HepG2 (cell line): ENCODE measurements around the gene SEMA3B. TPM values are rescaled to one million over a fixed set of nuclear protein-coding genes. Genes with fewer than 3 reads are reported as not detected.
A peak's percentile ranks its signal among the peaks of the same experiment; 100 is the strongest.

Source experiments
- ATF7 ChIP-seq, 2 experiments: fragments of 450-650 bp in 1 of 2; sonication (generic) in 1 of 2; formaldehyde crosslinking in 1 of 2; IDR thresholded peaks; 2 replicates each; pipeline versions ENCODE4 v1.4.0 to v1.6.1; 2016 to 2020; ENCODE audit warnings: antibody characterized with exemption in 1 of 2, mild to moderate bottlenecking in 1 of 2, missing genetic modification reagents in 1 of 2
- CHD2 ChIP-seq: IDR thresholded peaks from 2 replicates; pipeline ENCODE4 v1.6.1; 2011; ENCODE audit warnings: low read depth, low read length, improper control_type of control experiment
- EP300 ChIP-seq, 3 experiments: sonication (generic) in 1 of 3; formaldehyde crosslinking in 1 of 3; IDR thresholded peaks; 2 replicates each; pipeline versions ENCODE4 v1.5.1 to v1.6.1; 2011 to 2020; ENCODE audit warnings: low read depth in 2 of 3, low read length in 2 of 3, borderline replicate concordance in 1 of 3, improper control_type of control experiment in 1 of 3, mild to moderate bottlenecking in 1 of 3, missing genetic modification reagents in 1 of 3, moderate library complexity in 1 of 3
- HNRNPL ChIP-seq: fragments of 200-400 bp; formaldehyde crosslinking; IDR thresholded peaks from 2 replicates; pipeline ENCODE4 v1.6.1; 2017; ENCODE audit warnings: mild to moderate bottlenecking, low read depth, low read length
- KIAA2018 ChIP-seq: sonication (generic); formaldehyde crosslinking; IDR thresholded peaks from 2 replicates; pipeline ENCODE4 v1.5.0; 2020; ENCODE audit warnings: mild to moderate bottlenecking, missing genetic modification reagents, borderline replicate concordance
- MXI1 ChIP-seq: IDR thresholded peaks from 3 replicates; pipeline ENCODE4 v1.6.1; 2012; ENCODE audit warnings: low read depth, low read length, inconsistent platforms, borderline replicate concordance
- REST ChIP-seq, 2 experiments: IDR thresholded peaks; 2 replicates each; pipeline ENCODE4 v1.6.1; 2011 to 2012; ENCODE audit warnings: low read length in 2 of 2, borderline replicate concordance in 1 of 2, low read depth in 1 of 2, mild to moderate bottlenecking in 1 of 2, moderate library complexity in 1 of 2
- RFXANK ChIP-seq: IDR thresholded peaks from 2 replicates; pipeline ENCODE4 v1.6.1; 2016
- THAP9 ChIP-seq: sonication (generic); formaldehyde crosslinking; IDR thresholded peaks from 2 replicates; pipeline ENCODE4; 2020; ENCODE audit warnings: missing genetic modification reagents, mild to moderate bottlenecking, borderline replicate concordance
- polyA plus RNA-seq, 8 experiments: library from polyadenylated mRNA; depleted of rRNA in 3 of 8; stranded (reverse) in 7 of 8; unstranded in 1 of 8; fragments of >200 nt; fragmentation: Illumina TruSeq in 4 of 8; extraction: Trizol in 4 of 8; gene quantifications; 2 replicates each; pipeline versions ENCODE4 v1.2.1 to v1.2.3, GENCODE V29; 2011 to 2016; ENCODE audit warnings: low read depth in 4 of 8, missing spikeins in 1 of 8, mixed read lengths in 1 of 8; ENCODE audit not compliant: insufficient read depth in 1 of 8
- total RNA-seq, 5 experiments: library from RNA; depleted of rRNA; stranded (reverse); fragments of >200 nt; fragmentation: Illumina TruSeq; extraction: Trizol; gene quantifications; 2 replicates each; pipeline ENCODE4 v1.2.3, GENCODE V29; 2016; ENCODE audit warnings: low read depth in 1 of 5

SEMA3B gene
- total and polyA plus RNA-seq, 2 of the 13 experiments (the other 11 are each of a cell fraction or from before 2014, with no cell fraction given) = 93.2 to 158 TPM

- TF ChIP-seq EP300 (IDR thresholded peaks at IDR 0.05; ENCODE audit: low read depth in 2 of 2, low read length in 2 of 2) (no peak), EP300 (CRISPR knock-in tag; IDR thresholded peaks at IDR 0.05; ENCODE audit: borderline replicate concordance) (peak; percentile 13; the same call in 1 of the 2 replicates), RFXANK (CRISPR knock-in tag) (no peak), KIAA2018 (CRISPR knock-in tag) (no peak), REST (IDR thresholded peaks at IDR 0.05; ENCODE audit: borderline replicate concordance in 1 of 2, low read depth in 1 of 2, low read length in 2 of 2) (no peak), THAP9 (CRISPR knock-in tag) (no peak), CHD2 (no peak), HNRNPL (peak; percentile 92), MXI1 (0 out of 3 replicates have a peak, but pooled peaks have one; percentile 7), ATF7 (IDR thresholded peaks at IDR 0.05) (no peak), ATF7 (CRISPR knock-in tag; IDR thresholded peaks at IDR 0.05) (0 out of 2 replicates have a peak, but pooled peaks have one; percentile 8)
Observed at GRCh38 chr3:50270422-50271224, 1.7 kb downstream of the SEMA3B start (continued).
